HUES48 (cell line): ENCODE measurements around the gene ITGB5.
A peak's percentile ranks its signal among the peaks of the same experiment; 100 is the strongest.

ENCODE experiments used
- H3K27ac ChIP-seq: one replicate; pipeline ENCODE4 v1.7.0; 2013; ENCODE audit warnings: low read depth, low read length, inconsistent platforms
- H3K27me3 ChIP-seq: 2 replicates; pipeline ENCODE4 v1.6.1; 2013; ENCODE audit warnings: mild to moderate bottlenecking, low read length; ENCODE audit not compliant: control insufficient read depth, insufficient read depth
- H3K36me3 ChIP-seq: 2 replicates; pipeline ENCODE4 v1.6.1; 2013; ENCODE audit warnings: low read length; ENCODE audit not compliant: control insufficient read depth, insufficient read depth
- H3K4me1 ChIP-seq: 2 replicates; pipeline ENCODE4 v1.6.1; 2013; ENCODE audit warnings: mild to moderate bottlenecking, low read length; ENCODE audit not compliant: control insufficient read depth, insufficient read depth
- H3K4me3 ChIP-seq: 2 replicates; pipeline ENCODE4 v1.5.1; 2013; ENCODE audit warnings: mild to moderate bottlenecking, low read depth, low read length
- H3K9ac ChIP-seq: 2 replicates; pipeline ENCODE4 v1.6.1; 2013; ENCODE audit warnings: mild to moderate bottlenecking, low read depth, low read length, moderate library complexity
- H3K9me3 ChIP-seq: 2 replicates; pipeline ENCODE4 v1.6.1; 2013; ENCODE audit warnings: low read length; ENCODE audit not compliant: control insufficient read depth, insufficient read depth

The ITGB5 gene

DNA sequence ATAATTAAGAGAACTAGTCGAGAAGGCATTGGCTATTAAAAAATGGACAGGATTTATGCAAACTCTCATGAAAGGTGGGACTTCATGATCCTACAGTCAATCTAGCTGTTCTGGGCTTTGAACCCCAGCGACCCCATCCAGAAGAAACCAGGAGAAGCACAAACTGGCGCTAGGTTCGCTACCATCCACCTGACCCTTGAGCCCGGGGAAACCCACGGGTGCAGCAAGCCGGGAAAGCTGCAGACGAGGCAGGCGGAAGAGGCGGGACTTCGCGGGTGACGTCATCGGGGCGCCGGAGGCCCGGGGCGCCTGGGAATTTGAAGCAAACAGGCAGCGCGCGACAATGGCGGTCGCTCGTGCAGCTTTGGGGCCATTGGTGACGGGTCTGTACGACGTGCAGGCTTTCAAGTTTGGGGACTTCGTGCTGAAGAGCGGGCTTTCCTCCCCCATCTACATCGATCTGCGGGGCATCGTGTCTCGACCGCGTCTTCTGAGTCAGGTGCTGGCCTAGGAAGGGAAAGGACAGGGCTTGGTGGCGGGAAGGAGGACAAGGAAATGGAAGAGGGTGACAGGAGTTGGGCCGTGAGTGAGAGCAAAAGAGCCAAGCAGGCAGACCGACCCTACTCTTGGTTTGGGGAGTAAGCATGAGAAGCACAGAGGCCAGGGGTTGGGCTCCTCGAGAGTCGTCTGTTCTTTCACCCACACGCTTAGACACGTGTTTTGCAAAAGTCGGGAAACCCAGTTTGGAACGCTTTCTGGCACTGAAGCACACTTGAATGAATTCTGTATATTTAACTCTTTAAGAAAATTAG lies 156.8 kb downstream of the ITGB5 start, which contains the start of gene UMPS:
Gene UMPS (plus strand): TSS at position 324 of the 812 bp plus-strand sequence. CDS start 20 bp downstream, at position 344.
- H3K4me1 ChIP-seq = peaks cover 4% of the 10 kb centered on the region
- H3K27ac ChIP-seq = peak within 1 kb of the TSS; percentile 84
- peak within 1 kb of the TSS; percentile 98 for H3K9ac ChIP-seq
- H3K9me3 ChIP-seq = no peaks in the 10 kb centered on the region
- H3K4me3 ChIP-seq = peak within 1 kb of the TSS; percentile 98
- H3K36me3 ChIP-seq = peaks cover 28% of the 10 kb centered on the region
- H3K27me3 ChIP-seq = peaks cover 6% of the 10 kb centered on the region

DNA sequence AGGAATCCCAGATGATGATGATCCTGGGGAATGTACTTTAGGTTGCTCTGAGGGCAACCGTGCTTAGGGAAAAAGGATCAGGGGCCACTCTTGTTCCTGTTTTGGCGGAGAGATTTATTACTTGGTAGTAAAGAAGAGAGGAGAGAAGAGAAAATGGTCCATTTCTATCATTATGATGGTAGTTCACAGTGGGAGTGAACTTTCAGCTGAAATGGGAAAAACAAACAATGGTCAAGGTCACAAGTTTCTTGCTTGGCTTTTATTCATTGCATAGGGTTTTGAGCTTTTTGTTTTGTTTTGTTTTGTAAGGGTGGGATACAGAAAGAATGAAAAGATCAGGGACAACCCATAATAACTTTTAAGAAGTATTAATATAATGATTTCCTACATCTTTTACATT lies 164.6 kb downstream of the ITGB5 start:
- H3K27ac ChIP-seq = no peak overlapping the region
- no peaks in the 10 kb centered on the region for H3K36me3 ChIP-seq
- H3K4me1 ChIP-seq = no peaks in the 10 kb centered on the region
- H3K9ac ChIP-seq = no peak overlapping the region
- H3K4me3 ChIP-seq = no peak overlapping the region
- H3K27me3 ChIP-seq = no peaks in the 10 kb centered on the region; the same call in none of the 2 replicates
- no peaks in the 10 kb centered on the region for H3K9me3 ChIP-seq

DNA sequence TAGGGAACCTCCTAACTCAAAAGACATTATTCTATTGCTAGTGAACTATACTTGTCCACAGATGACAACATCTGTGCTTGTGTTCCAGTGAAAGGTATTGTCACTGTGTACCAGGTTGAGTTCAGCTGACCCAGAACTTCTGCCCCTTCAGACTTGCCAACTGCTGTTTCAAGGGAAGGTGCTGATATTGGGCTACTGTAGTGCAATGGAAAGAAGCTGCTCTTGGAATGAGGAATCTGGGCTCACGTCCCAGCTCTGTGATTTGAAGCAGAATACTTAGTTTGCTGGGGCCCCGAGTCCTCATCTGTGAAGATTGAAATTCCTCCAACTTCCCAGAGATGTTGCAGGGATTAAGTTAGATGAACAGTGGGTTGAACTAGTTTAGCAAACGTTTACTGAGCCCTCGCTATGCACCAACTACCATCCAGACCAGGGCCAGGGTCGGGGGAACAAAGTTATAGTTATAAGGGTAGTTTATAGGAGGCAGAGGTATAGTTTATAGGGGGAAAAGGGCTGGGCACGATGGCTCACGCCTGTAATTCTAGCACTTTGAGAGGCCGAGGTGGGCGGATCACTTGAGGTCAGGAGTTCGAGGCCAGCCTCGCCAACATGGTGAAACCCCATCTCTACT lies 172.8 kb downstream of the ITGB5 start:
- Histone ChIP-seq H3K4me1 (no peaks in the 10 kb centered on the region), H3K9ac (no peak overlapping the region), H3K4me3 (no peak overlapping the region), H3K27ac (no peak overlapping the region), H3K36me3 (no peaks in the 10 kb centered on the region), H3K27me3 (no peaks in the 10 kb centered on the region), H3K9me3 (no peaks in the 10 kb centered on the region)
